ENCODE results near the gene PHF19.

- TF ChIP-seq POLR2AphosphoS5 (IDR thresholded peaks at IDR 0.05) = no peak
- TF ChIP-seq CTCF (IDR thresholded peaks at IDR 0.05) = no peak
Observed at GRCh38 chr9:120914953-120915352, 38.0 kb upstream of the PHF19 start.
